K562 (cell line): ENCODE data around the gene NRXN2. TPM values are rescaled to one million over a fixed set of nuclear protein-coding genes. Genes with fewer than 3 reads are reported as not detected.

Experiments used
- ATAC-seq: fragments of 200-7000 bp; cut with Tn5 transposase; 3 replicates; pipeline ENCODE4 v1.9.1; 2020; ENCODE audit warnings: moderate library complexity
- BruUV-seq: library from RNA; stranded (reverse); fragments of 400-500 nt; replicated peaks from 2 replicates; lab custom pipeline; 2021; lab: Mats Ljungman, UMichigan
- CTCF ChIA-PET: fragments of 300-600 bp; formaldehyde crosslinking; extraction: SDS; loops from one replicate; lab custom pipeline; 2021; ENCODE audit warnings: low intra/inter-chr PET ratio; lab: Yijun Ruan, JAX
- POLR2A ChIA-PET: fragments of 300-600, 350-650 bp; sonication (Branson Sonifier 250); formaldehyde crosslinking; extraction: SDS; loops from one replicate; lab custom pipeline; 2021; ENCODE audit warnings: antibody characterized with exemption, inconsistent platforms; lab: Yijun Ruan, JAX
- DNase-seq, 4 experiments: peaks; one replicate each; pipeline versions ENCODE4 v3.0.0 to v3.0.0-alpha.2; 2011 to 2018; ENCODE audit warnings: low spot score in 3 of 4, mixed read lengths in 3 of 4; ENCODE audit errors: extremely low read depth in 1 of 4
- FAIRE-seq: peaks from 2 replicates; lab custom pipeline; 2011; peaks lifted over from hg19 to GRCh38; lab: Jason Lieb, UNC
- H2AFZ ChIP-seq: 2 replicates; pipeline ENCODE4 v1.6.0; 2011; ENCODE audit warnings: low read depth, low read length, control low read depth, inconsistent platforms
- H3K27ac ChIP-seq: fragments of 200-600 bp; 3 replicates; pipeline ENCODE4 v1.8.0; 2011; ENCODE audit warnings: low read depth, mild to moderate bottlenecking, control low read depth, inconsistent platforms, low read length, moderate library complexity, mixed read lengths; ENCODE audit errors: extremely low read depth
- H3K27me3 ChIP-seq, 2 experiments: fragments of 300-600 bp in 1 of 2; 2 replicates in 1 of 2; 3 replicates in 1 of 2; pipeline versions ENCODE4 v1.6.0 to v1.8.0; 2011; ENCODE audit warnings: inconsistent platforms in 2 of 2, low read length in 2 of 2, mild to moderate bottlenecking in 1 of 2, mixed read lengths in 1 of 2, moderate library complexity in 1 of 2; ENCODE audit not compliant: control insufficient read depth in 2 of 2, insufficient read depth in 2 of 2
- H3K36me3 ChIP-seq: fragments of 300-600 bp; 3 replicates; pipeline ENCODE4 v1.8.0; 2011; ENCODE audit warnings: mild to moderate bottlenecking, low read length, inconsistent platforms; ENCODE audit not compliant: control insufficient read depth, insufficient read depth
- H3K4me1 ChIP-seq, 2 experiments: fragments of 200-600 bp in 1 of 2; replicated peaks in 1 of 2; 2 replicates in 1 of 2; 3 replicates in 1 of 2; pipeline versions ENCODE4 v1.5.1 to v1.8.0; 2011; ENCODE audit warnings: inconsistent platforms in 2 of 2, low read length in 2 of 2, mild to moderate bottlenecking in 1 of 2, mixed read lengths in 1 of 2, moderate library complexity in 1 of 2; ENCODE audit not compliant: control insufficient read depth in 2 of 2, insufficient read depth in 2 of 2
- H3K4me2 ChIP-seq: 2 replicates; pipeline ENCODE4 v1.6.1; 2011; ENCODE audit warnings: low read length, control low read depth, inconsistent platforms, mixed read lengths; ENCODE audit not compliant: insufficient read depth
- H3K4me3 ChIP-seq: fragments of 200-600 bp; sonication (generic), shearing (Covaris generic); 2 replicates; pipeline ENCODE4 v1.5.1; 2016; ENCODE audit warnings: control low read depth, inconsistent platforms
- H3K79me2 ChIP-seq: fragments of 200-600 bp; 3 replicates; pipeline ENCODE4 v1.8.0; 2011; ENCODE audit warnings: low read length, inconsistent platforms; ENCODE audit not compliant: control insufficient read depth, insufficient read depth
- H3K9ac ChIP-seq, 2 experiments: 2 replicates each; pipeline versions ENCODE4 v1.6.0 to v1.6.1; 2011; ENCODE audit warnings: low read depth in 2 of 2, low read length in 2 of 2, control low read depth in 1 of 2, inconsistent platforms in 1 of 2, mild to moderate bottlenecking in 1 of 2, mixed read lengths in 1 of 2; ENCODE audit not compliant: insufficient read depth in 1 of 2
- H3K9me1 ChIP-seq: one replicate; pipeline ENCODE4 v1.6.0; 2011; ENCODE audit warnings: inconsistent platforms, mild to moderate bottlenecking, low read length, moderate library complexity; ENCODE audit not compliant: control insufficient read depth, insufficient read depth
- H3K9me3 ChIP-seq: replicated peaks from 2 replicates; pipeline ENCODE4 v1.5.1; 2011; ENCODE audit warnings: low read depth, low read length, inconsistent platforms; ENCODE audit not compliant: control insufficient read depth, insufficient read depth
- H4K20me1 ChIP-seq: replicated peaks from 2 replicates; pipeline ENCODE4 v1.6.1; 2011; ENCODE audit warnings: low read length, inconsistent platforms, mixed read lengths; ENCODE audit not compliant: control insufficient read depth, insufficient read depth
- ETV5 ChIP-seq: sonication (generic); formaldehyde crosslinking; IDR thresholded peaks from 2 replicates; pipeline ENCODE4 v1.4.0; 2020; ENCODE audit warnings: low read depth, mild to moderate bottlenecking, missing genetic modification reagents
- LCOR ChIP-seq: sonication (generic); formaldehyde crosslinking; IDR thresholded peaks from 2 replicates; pipeline ENCODE4 v1.8.0; 2022; ENCODE audit warnings: mild to moderate bottlenecking, missing genetic modification reagents
- NR4A1 ChIP-seq, 2 experiments: fragments of 250-450 bp in 1 of 2; fragments of 450-650 bp in 1 of 2; sonication (Bioruptor Pico) in 1 of 2; IDR thresholded peaks; 2 replicates each; pipeline versions ENCODE4 v1.4.0 to v1.6.1; 2016 to 2020; ENCODE audit warnings: mild to moderate bottlenecking in 2 of 2, missing compliant biosample characterization in 1 of 2, missing genetic modification characterization in 1 of 2, moderate library complexity in 1 of 2
- SAFB ChIP-seq: fragments of 200-400 bp; formaldehyde crosslinking; IDR thresholded peaks from 2 replicates; pipeline ENCODE4 v1.6.1; 2017; ENCODE audit warnings: low read depth, low read length, borderline replicate concordance
- TCF7 ChIP-seq: sonication (generic); IDR thresholded peaks from 2 replicates; pipeline ENCODE4 v1.6.1; 2016; ENCODE audit warnings: antibody characterized with exemption, borderline replicate concordance
- ZNF263 ChIP-seq: sonication (generic); formaldehyde crosslinking; IDR thresholded peaks from 2 replicates; pipeline ENCODE4 v1.8.0; 2022; ENCODE audit warnings: mild to moderate bottlenecking, missing genetic modification reagents, borderline replicate concordance
- WGBS: fragments of 100-300 bp; shearing (Covaris generic); methylation state at CpG from one replicate; pipeline ENCODE4 v1.1.6; 2016; ENCODE audit warnings: low coverage, mixed read lengths; ENCODE audit not compliant: insufficient coverage; ENCODE audit errors: missing lambda C conversion rate; 5-methylcytosine and 5-hydroxymethylcytosine counted together
- in situ Hi-C: fragments of 300-500 bp; cut with MboI; formaldehyde crosslinking; loops from 4 replicates; pipeline ENCODE4 v1.15.0; 2018; ENCODE audit warnings: inconsistent platforms, mixed read lengths
- intact Hi-C: fragments of 100-400 bp; cut with micrococcal nuclease; formaldehyde crosslinking; loops from 2 replicates; pipeline ENCODE4 v1.14.2; 2022
- polyA plus RNA-seq, 8 experiments: library from polyadenylated mRNA; depleted of rRNA in 4 of 8; stranded (reverse) in 5 of 8; unstranded in 3 of 8; fragments of >200 nt; fragmentation: Nextera tagmentation in 2 of 8; fragmentation: Illumina TruSeq in 1 of 8; extraction: Ambion mirVana in 2 of 8; extraction: Trizol in 1 of 8; gene quantifications; 2 replicates each; pipeline versions ENCODE4 v1.2.1 to v1.2.3, GENCODE V29; 2011 to 2014; ENCODE audit warnings: inconsistent platforms in 1 of 8, missing spikeins in 1 of 8
- total RNA-seq, 7 experiments: library from RNA; depleted of rRNA in 6 of 7; stranded (reverse); fragments of >200 nt in 6 of 7; fragmentation: Illumina TruSeq in 2 of 7; extraction: Trizol in 2 of 7; gene quantifications; 2 replicates each; pipeline versions ENCODE4 v1.2.1 to v1.2.3, GENCODE V29; 2011 to 2021; ENCODE audit warnings: low replicate concordance in 1 of 7

NRXN2 gene
- total and polyA plus RNA-seq, 9 of the 15 experiments (the other 6 are each of a cell fraction or from before 2014, with no cell fraction given) = 0.07 to 0.47 (median 0.15) TPM; not detected in 4

- Histone ChIP-seq H3K36me3 (no peaks in the 10 kb centered on the region), H3K9me1 (no peaks in the 10 kb centered on the region), H3K9me3 (no peaks in the 10 kb centered on the region), H3K9ac (no peak overlapping the region), H3K27ac (no peak overlapping the region), H3K4me3 (no peak overlapping the region), H4K20me1 (0 out of 2 replicates have a peak, but pooled peaks cover 5% of the 10 kb centered on the region), H3K79me2 (no peaks in the 10 kb centered on the region), H2AFZ (no peak overlapping the region), H3K27me3 (peaks cover 14 to 49% of the 10 kb centered on the region in 2 experiments; a peak in 4 of 5 replicates), H3K4me2 (no peak overlapping the region), H3K4me1 (peaks cover 9 to 29% of the 10 kb centered on the region in 2 experiments; a peak in 4 of 5 replicates)
- FAIRE-seq (no peak), ATAC-seq (no peak), DNase-seq (no peak)
- intact Hi-C loops = no loop called here
- POLR2A ChIA-PET = interaction anchor here (0.7 kb wide), 3 partner anchors 8 to 455 kb away, joined by 3 to 4 read pairs (median 3); no protein-coding TSS in a partner anchor
- in situ Hi-C loops = no loop called here
- CTCF ChIA-PET = no interaction called here
- WGBS = 10% methylated on average over 15 of the region's 19 CpGs
- no TSS peak for BruUV-seq
- no peak for TF ChIP-seq LCOR (CRISPR knock-in tag)
- no peak for TF ChIP-seq NR4A1 (CRISPR knock-in tag; IDR thresholded peaks at IDR 0.05)
- TF ChIP-seq NR4A1 (tag; IDR thresholded peaks at IDR 0.05) = no peak
- TF ChIP-seq TCF7 = no peak
- TF ChIP-seq SAFB = no peak
- no peak for TF ChIP-seq ETV5 (CRISPR knock-in tag)
- peak; percentile 73 for TF ChIP-seq ZNF263 (CRISPR knock-in tag)
Measured at GRCh38 chr11:64559351-64560138, 163.5 kb downstream of the NRXN2 start.
